Activated T-cell treated with anti-CD3 and anti-CD28 coated beads, Interleukin-2, amount 50 U/mL, for 24 hours (primary cell): Measurements from ENCODE around the gene MTMR2.
A peak's percentile ranks its signal among the peaks of the same experiment; 100 is the strongest.
"Not testable (repeated sequence)": the region's sequence is repeated elsewhere in the genome, so short reads cannot be mapped to it uniquely, and the experiment has no call there.

Experiments used
- DNase-seq: peaks from one replicate; pipeline ENCODE4 v3.0.0-alpha.2; 2020
- H3K27ac Mint-ChIP-seq: 2 replicates; pipeline ENCODE4 v1.8.0; 2020; ENCODE audit warnings: mild to moderate bottlenecking, mixed read lengths
- H3K27me3 Mint-ChIP-seq: 2 replicates; pipeline ENCODE4 v1.8.0; 2020; ENCODE audit warnings: mixed read lengths
- H3K36me3 Mint-ChIP-seq: 2 replicates; pipeline ENCODE4 v1.8.0; 2020; ENCODE audit warnings: low read depth, mixed read lengths
- H3K4me1 Mint-ChIP-seq: 2 replicates; pipeline ENCODE4 v1.8.0; 2020; ENCODE audit warnings: low read depth, mixed read lengths
- H3K4me3 Mint-ChIP-seq: 2 replicates; pipeline ENCODE4 v1.8.0; 2020; ENCODE audit warnings: mild to moderate bottlenecking, moderate library complexity, mixed read lengths
- H3K9me3 Mint-ChIP-seq: 2 replicates; pipeline ENCODE4 v1.8.0; 2020; ENCODE audit warnings: mixed read lengths

MTMR2 gene

GRCh38 chr11:95833378-95833777 lies 90.5 kb downstream of the MTMR2 start:
- Mint-ChIP-seq H3K4me3 (no peak overlapping the region), H3K9me3 (no peaks in the 10 kb centered on the region), H3K27me3 (no peaks in the 10 kb centered on the region), H3K27ac (peak overlapping the region; percentile 52), H3K36me3 (peaks cover 88% of the 10 kb centered on the region), H3K4me1 (peaks cover 18% of the 10 kb centered on the region)
- DNase-seq = no peak

GRCh38 chr11:95832763-95833162 lies 91.1 kb downstream of the MTMR2 start:
- H3K4me1 Mint-ChIP-seq = peaks cover 18% of the 10 kb centered on the region
- H3K36me3 Mint-ChIP-seq = peaks cover 88% of the 10 kb centered on the region
- no peak overlapping the region for H3K4me3 Mint-ChIP-seq
- H3K27me3 Mint-ChIP-seq = no peaks in the 10 kb centered on the region
- no peak for DNase-seq
- peak overlapping the region; percentile 82 for H3K27ac Mint-ChIP-seq
- H3K9me3 Mint-ChIP-seq = no peaks in the 10 kb centered on the region

GRCh38 chr11:95831198-95831883 lies 92.6 kb downstream of the MTMR2 start:
- Mint-ChIP-seq H3K4me3 (no peak overlapping the region), H3K4me1 (peaks cover 18% of the 10 kb centered on the region), H3K36me3 (peaks cover 89% of the 10 kb centered on the region), H3K9me3 (no peaks in the 10 kb centered on the region), H3K27ac (peak overlapping the region; percentile 80), H3K27me3 (no peaks in the 10 kb centered on the region)
- DNase-seq = no peak

GRCh38 chr11:95829580-95830259 lies 94.2 kb downstream of the MTMR2 start:
- DNase-seq = no peak
- peak overlapping the region; percentile 85 for H3K27ac Mint-ChIP-seq
- H3K4me3 Mint-ChIP-seq = no peak overlapping the region
- peaks cover 88% of the 10 kb centered on the region for H3K36me3 Mint-ChIP-seq
- peaks cover 16% of the 10 kb centered on the region for H3K4me1 Mint-ChIP-seq
- no peaks in the 10 kb centered on the region for H3K27me3 Mint-ChIP-seq
- no peaks in the 10 kb centered on the region for H3K9me3 Mint-ChIP-seq

- Mint-ChIP-seq H3K4me3 (no peak overlapping the region), H3K9me3 (no peaks in the 10 kb centered on the region), H3K4me1 (peaks cover 16% of the 10 kb centered on the region), H3K27ac (peak overlapping the region; percentile 27), H3K27me3 (no peaks in the 10 kb centered on the region), H3K36me3 (peaks cover 86% of the 10 kb centered on the region)
- no peak for DNase-seq
Measured at GRCh38 chr11:95827696-95828095, 96.2 kb downstream of the MTMR2 start.

GRCh38 chr11:95821640-95822039 lies 102.3 kb downstream of the MTMR2 start:
- DNase-seq = no peak
- Mint-ChIP-seq H3K4me3 (no peak overlapping the region), H3K27me3 (no peaks in the 10 kb centered on the region), H3K27ac (peak overlapping the region; percentile 14), H3K36me3 (peaks cover 93% of the 10 kb centered on the region), H3K9me3 (no peaks in the 10 kb centered on the region), H3K4me1 (peaks cover 3% of the 10 kb centered on the region)

GRCh38 chr11:95816037-95816436 lies 107.9 kb downstream of the MTMR2 start:
- H3K4me1 Mint-ChIP-seq = peaks cover 12% of the 10 kb centered on the region
- H3K27ac Mint-ChIP-seq = peak overlapping the region; percentile 15
- peaks cover 76% of the 10 kb centered on the region for H3K36me3 Mint-ChIP-seq
- H3K27me3 Mint-ChIP-seq = no peaks in the 10 kb centered on the region
- no peak overlapping the region for H3K4me3 Mint-ChIP-seq
- DNase-seq = no peak
- H3K9me3 Mint-ChIP-seq = no peaks in the 10 kb centered on the region

GRCh38 chr11:95811052-95811451 lies 112.9 kb downstream of the MTMR2 start:
- not testable (repeated sequence) for H3K4me3 Mint-ChIP-seq, H3K27me3 Mint-ChIP-seq, H3K27ac Mint-ChIP-seq, H3K9me3 Mint-ChIP-seq, DNase-seq
- peaks cover 65% of the 10 kb centered on the region for H3K36me3 Mint-ChIP-seq
- H3K4me1 Mint-ChIP-seq = peaks cover 12% of the 10 kb centered on the region

- not testable (repeated sequence) for H3K9me3 Mint-ChIP-seq, H3K4me1 Mint-ChIP-seq, H3K27me3 Mint-ChIP-seq, DNase-seq, H3K4me3 Mint-ChIP-seq, H3K27ac Mint-ChIP-seq
- peaks cover 68% of the 10 kb centered on the region for H3K36me3 Mint-ChIP-seq
Measured at GRCh38 chr11:95806464-95806863, 117.4 kb downstream of the MTMR2 start.

- Mint-ChIP-seq H3K36me3 (peaks cover 74% of the 10 kb centered on the region), H3K27me3 (no peaks in the 10 kb centered on the region)
- DNase-seq = no peak
Measured at GRCh38 chr11:95805869-95806268, 118.0 kb downstream of the MTMR2 start.

GRCh38 chr11:95803973-95804372 lies 119.9 kb downstream of the MTMR2 start:
- H3K9me3 Mint-ChIP-seq = no peaks in the 10 kb centered on the region
- H3K4me1 Mint-ChIP-seq = no peaks in the 10 kb centered on the region
- no peak overlapping the region for H3K27ac Mint-ChIP-seq
- no peak overlapping the region for H3K4me3 Mint-ChIP-seq
- peaks cover 79% of the 10 kb centered on the region for H3K36me3 Mint-ChIP-seq
- no peak for DNase-seq
- H3K27me3 Mint-ChIP-seq = no peaks in the 10 kb centered on the region

More at GRCh38 chr11:95805869-95806268, 118.0 kb downstream of the MTMR2 start:
- no peak overlapping the region for H3K4me3 Mint-ChIP-seq
- no peaks in the 10 kb centered on the region for H3K4me1 Mint-ChIP-seq
- no peak overlapping the region for H3K27ac Mint-ChIP-seq
- H3K9me3 Mint-ChIP-seq = no peaks in the 10 kb centered on the region

- no peak for DNase-seq
- H3K36me3 Mint-ChIP-seq = peaks cover 77% of the 10 kb centered on the region
- no peaks in the 10 kb centered on the region for H3K27me3 Mint-ChIP-seq
- H3K9me3 Mint-ChIP-seq = no peaks in the 10 kb centered on the region
- no peak overlapping the region for H3K27ac Mint-ChIP-seq
- no peak overlapping the region for H3K4me3 Mint-ChIP-seq
- peaks cover 4% of the 10 kb centered on the region for H3K4me1 Mint-ChIP-seq
Measured at GRCh38 chr11:95802806-95803205, 121.1 kb downstream of the MTMR2 start.

- Mint-ChIP-seq H3K27me3 (no peaks in the 10 kb centered on the region), H3K4me3 (no peak overlapping the region), H3K4me1 (peaks cover 12% of the 10 kb centered on the region), H3K27ac (no peak overlapping the region), H3K36me3 (peaks cover 64% of the 10 kb centered on the region), H3K9me3 (no peaks in the 10 kb centered on the region)
- no peak for DNase-seq
Measured at GRCh38 chr11:95800438-95800837, 123.5 kb downstream of the MTMR2 start.

GRCh38 chr11:95799546-95799945 lies 124.4 kb downstream of the MTMR2 start:
- Mint-ChIP-seq H3K36me3 (peaks cover 64% of the 10 kb centered on the region), H3K27ac (no peak overlapping the region), H3K9me3 (no peaks in the 10 kb centered on the region), H3K27me3 (no peaks in the 10 kb centered on the region), H3K4me1 (peaks cover 17% of the 10 kb centered on the region), H3K4me3 (no peak overlapping the region)
- no peak for DNase-seq

GRCh38 chr11:95796501-95796900 lies 127.4 kb downstream of the MTMR2 start:
- Mint-ChIP-seq H3K9me3 (no peaks in the 10 kb centered on the region), H3K4me1 (peaks cover 43% of the 10 kb centered on the region), H3K27me3 (no peaks in the 10 kb centered on the region), H3K36me3 (peaks cover 62% of the 10 kb centered on the region), H3K4me3 (no peak overlapping the region), H3K27ac (no peak overlapping the region)
- DNase-seq = no peak
